A549 (cell line): ENCODE measurements around the gene NSD1. TPM values are rescaled to one million over a fixed set of nuclear protein-coding genes. Genes with fewer than 3 reads are reported as not detected.

Experiments
- ATAC-seq, 2 experiments: fragments of 200-7000 bp in 1 of 2; fragments of >200 bp in 1 of 2; cut with Nextera tagmentation in 1 of 2; cut with Tn5 transposase in 1 of 2; 3 replicates each; pipeline versions ENCODE4 v1.8.0 to v1.9.1; 2018 to 2020; ENCODE audit warnings: mild to moderate bottlenecking in 1 of 2, moderate library complexity in 1 of 2
- CTCF ChIA-PET: fragments of 300-600 bp; sonication (Branson Sonifier 250); formaldehyde crosslinking; extraction: SDS; loops from one replicate; lab custom pipeline; 2021; ENCODE audit warnings: antibody characterized with exemption, inconsistent platforms; lab: Yijun Ruan, JAX
- POLR2A ChIA-PET: fragments of 350-600 bp; formaldehyde crosslinking; extraction: SDS; loops from one replicate; lab custom pipeline; 2021; ENCODE audit warnings: antibody characterized with exemption, inconsistent platforms; lab: Yijun Ruan, JAX
- DNase-seq, 2 experiments: peaks; one replicate each; pipeline versions ENCODE4 v3.0.0 to v3.0.0-alpha.2; 2011 to 2016; ENCODE audit warnings: low read depth in 1 of 2, low spot score in 1 of 2
- FAIRE-seq: peaks from 2 replicates; lab custom pipeline; 2011; peaks lifted over from hg19 to GRCh38; lab: Jason Lieb, UNC
- H3K27ac ChIP-seq, 2 experiments: fragments of >200 bp; sonication (Bioruptor Twin); formaldehyde crosslinking; 3 replicates each; pipeline ENCODE4 v1.5.1; 2016 to 2017
- H3K4me1 ChIP-seq: fragments of >200 bp; sonication (Bioruptor Twin); formaldehyde crosslinking; 3 replicates; pipeline ENCODE4 v1.6.1; 2016
- H3K4me2 ChIP-seq: fragments of >200 bp; sonication (Bioruptor Twin); formaldehyde crosslinking; 3 replicates; pipeline ENCODE4 v1.6.1; 2016
- H3K4me3 ChIP-seq: fragments of >200 bp; sonication (Bioruptor Twin); formaldehyde crosslinking; 3 replicates; pipeline ENCODE4 v1.5.1; 2016
- H3K9me3 ChIP-seq: fragments of >200 bp; sonication (Bioruptor Twin); formaldehyde crosslinking; 3 replicates; pipeline ENCODE4 v1.6.1; 2016
- BHLHE40 ChIP-seq: IDR thresholded peaks from 2 replicates; pipeline ENCODE4 v1.6.1; 2012; ENCODE audit warnings: low read depth, low read length, inconsistent platforms
- CHD4 ChIP-seq: fragments of 200-600 bp; sonication (generic); IDR thresholded peaks from 2 replicates; pipeline ENCODE4 v1.6.1; 2016; ENCODE audit warnings: antibody characterized with exemption, mild to moderate bottlenecking, borderline replicate concordance
- FOSB ChIP-seq: fragments of 250-450 bp; sonication (Bioruptor Pico); IDR thresholded peaks from 2 replicates; pipeline ENCODE4 v1.5.0; 2020; ENCODE audit warnings: mild to moderate bottlenecking, moderate library complexity
- FOXS1 ChIP-seq: fragments of 250-450 bp; sonication (Bioruptor Pico); IDR thresholded peaks from 2 replicates; pipeline ENCODE4 v1.5.0; 2020; ENCODE audit warnings: mild to moderate bottlenecking, moderate library complexity
- JUN ChIP-seq, 2 experiments: fragments of >200 bp; sonication (Bioruptor Twin); formaldehyde crosslinking; IDR thresholded peaks; 2 replicates in 1 of 2; 3 replicates in 1 of 2; pipeline ENCODE4 v1.6.1; 2016 to 2017
- JUNB ChIP-seq: fragments of >200 bp; sonication (Bioruptor Twin); formaldehyde crosslinking; IDR thresholded peaks from 2 replicates; pipeline ENCODE4 v1.6.1; 2016
- KDM1A ChIP-seq: fragments of 200-600 bp; sonication (generic); IDR thresholded peaks from 2 replicates; pipeline ENCODE4 v1.6.1; 2016; ENCODE audit warnings: low read depth, mild to moderate bottlenecking
- MAZ ChIP-seq: fragments of 150-350 bp; IDR thresholded peaks from 2 replicates; pipeline ENCODE4 v1.6.1; 2014; ENCODE audit warnings: antibody characterized with exemption, low read depth, low read length, borderline replicate concordance
- RAD21 ChIP-seq, 2 experiments: fragments of >200 bp in 1 of 2; sonication (Bioruptor Twin) in 1 of 2; formaldehyde crosslinking in 1 of 2; IDR thresholded peaks in 1 of 2; conservative IDR thresholded peaks in 1 of 2; 2 replicates in 1 of 2; 3 replicates in 1 of 2; pipeline ENCODE4 v1.6.1; 2012 to 2018; ENCODE audit warnings: inconsistent platforms in 1 of 2
- RARB ChIP-seq: fragments of 250-450 bp; sonication (Bioruptor Pico); IDR thresholded peaks from 2 replicates; pipeline ENCODE4 v1.8.0; 2021; ENCODE audit warnings: mild to moderate bottlenecking, moderate library complexity
- SREBF2 ChIP-seq: fragments of 450-650 bp; IDR thresholded peaks from 2 replicates; pipeline ENCODE4 v1.6.1; 2014; ENCODE audit warnings: mild to moderate bottlenecking, moderate library complexity
- ZC3H11A ChIP-seq: fragments of 450-650 bp; IDR thresholded peaks from 2 replicates; pipeline ENCODE4 v1.6.1; 2014; ENCODE audit warnings: antibody characterized with exemption, mild to moderate bottlenecking
- ZFP36 ChIP-seq: fragments of 450-650 bp; IDR thresholded peaks from 2 replicates; pipeline ENCODE4 v1.6.1; 2014; ENCODE audit warnings: borderline replicate concordance; ENCODE audit not compliant: partially characterized antibody
- WGBS: methylation state at CpG from one replicate; pipeline ENCODE4 v1.1.6; 2017; ENCODE audit errors: missing lambda C conversion rate; 5-methylcytosine and 5-hydroxymethylcytosine counted together
- polyA plus RNA-seq, 4 experiments: library from polyadenylated mRNA; depleted of rRNA in 3 of 4; stranded (reverse); fragments of >200 nt; fragmentation: RNase III in 1 of 4; extraction: RNeasy Plus Mini Kit Qiagen cat#74134 plus additional on column Dnase treatment in 1 of 4; gene quantifications; 2 replicates in 3 of 4; 3 replicates in 1 of 4; pipeline ENCODE4 v1.2.3, GENCODE V29; 2011 to 2017
- TF ChIP-seq, protein P1 (sequence below): fragments of >200 bp; sonication (Bioruptor Twin); formaldehyde crosslinking; IDR thresholded peaks from 2 replicates; pipeline ENCODE4 v1.6.1; 2016
- TF ChIP-seq, protein P2 (sequence below): fragments of 150-350 bp; IDR thresholded peaks from 2 replicates; pipeline ENCODE4 v1.6.1; 2014; ENCODE audit warnings: low read depth, mild to moderate bottlenecking, low read length
- TF ChIP-seq, protein P3 (sequence below): fragments of >200 bp; sonication (Bioruptor Twin); formaldehyde crosslinking; IDR thresholded peaks from 3 replicates; pipeline ENCODE4 v1.6.1; 2016
- TF ChIP-seq, protein P4 (sequence below): IDR thresholded peaks from 2 replicates; pipeline ENCODE4 v1.6.1; 2012

Gene NSD1
- polyA plus RNA-seq, 2 of the 4 experiments (the other 2 are of a cell fraction) = 16.3 to 38.2 TPM

DNA sequence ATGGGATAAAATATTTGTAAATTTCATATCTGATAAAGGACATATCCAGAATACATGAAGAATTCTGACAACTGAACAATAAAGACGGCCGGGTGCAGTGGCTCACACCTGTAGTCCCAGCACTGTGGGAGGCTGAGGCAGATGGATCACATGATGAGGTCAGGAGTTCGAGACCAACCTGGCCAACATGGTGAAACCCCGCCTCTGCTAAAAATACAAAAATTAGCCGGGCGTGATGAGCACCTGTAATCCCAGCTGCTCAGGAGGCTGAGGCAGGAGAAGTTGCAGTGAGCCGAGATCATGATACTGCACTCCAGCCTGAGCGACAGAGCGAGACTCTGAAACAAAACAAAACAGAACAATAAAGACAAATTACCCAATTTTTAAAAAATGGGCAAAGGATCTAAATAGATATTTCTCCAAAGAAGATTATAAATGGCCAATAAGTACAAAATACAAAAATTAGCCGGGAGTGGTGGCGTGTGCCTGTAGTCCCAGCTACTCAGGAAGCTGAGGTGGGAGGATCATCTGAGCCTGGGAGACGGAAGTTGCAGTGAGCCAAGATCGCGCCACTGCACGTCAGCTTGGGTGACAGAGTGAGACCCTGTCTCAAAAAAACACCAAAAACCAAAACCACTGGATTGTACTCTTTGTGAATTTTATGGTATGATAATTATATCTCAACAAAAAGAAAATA, 9.6 kb upstream of the NSD1 start:
- Histone ChIP-seq H3K9me3 (no peaks in the 10 kb centered on the region), H3K4me3 (no peak overlapping the region), H3K27ac (no peak overlapping the region), H3K4me1 (no peaks in the 10 kb centered on the region), H3K4me2 (no peak overlapping the region)
- WGBS = 78% methylated on average over 15 of the region's 15 CpGs
- CTCF ChIA-PET = interaction anchor here (1.2 to 16.4 kb wide), 4 partner anchors 9 to 52 kb away, joined by 3 to 168 read pairs (median 5); partner anchors contain the start of gene NSD1
- TF ChIP-seq JUNB = no peak
- TF ChIP-seq, all 56 proteins: peak for 0
- no peak for FAIRE-seq
- no peak for DNase-seq
- POLR2A ChIA-PET = interaction anchor here (0.7 kb wide), 1 partner anchor 97 kb away, joined by 7 read pairs; no protein-coding TSS in a partner anchor
- ATAC-seq = no peak

DNA sequence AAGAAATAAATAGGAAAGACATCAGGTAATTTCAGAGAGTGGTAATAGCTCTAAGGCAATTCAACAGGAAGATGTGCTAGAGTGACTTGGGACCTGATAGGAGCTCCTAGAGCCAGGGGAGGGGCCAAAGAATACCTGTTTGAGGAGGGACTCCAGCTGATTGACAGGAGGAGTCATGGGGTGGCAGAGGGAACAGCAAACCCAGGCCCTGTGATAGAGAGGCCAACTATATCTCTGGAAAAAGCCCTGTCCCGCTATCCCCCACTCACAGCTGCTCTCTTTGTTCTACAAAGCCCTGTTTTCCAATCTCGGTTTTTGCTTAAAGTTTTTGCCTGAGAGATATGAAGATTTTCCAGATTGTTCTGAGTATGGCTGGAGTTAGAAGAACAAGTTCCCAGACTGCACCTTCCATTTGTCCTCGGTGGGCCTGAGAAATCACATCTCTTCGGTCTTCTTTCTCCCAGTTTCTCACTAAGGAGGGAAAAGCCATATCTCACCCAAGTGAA, 9.0 kb upstream of the NSD1 start:
- H3K4me1 ChIP-seq = no peaks in the 10 kb centered on the region
- no peak for TF ChIP-seq FOSB
- TF ChIP-seq FOXS1 (CRISPR knock-in tag) = no peak
- CTCF ChIA-PET = interaction anchor here (1.2 to 16.4 kb wide), 4 partner anchors 9 to 52 kb away, joined by 3 to 168 read pairs (median 5); partner anchors contain the start of gene NSD1
- POLR2A ChIA-PET = interaction anchor here (0.7 kb wide), 1 partner anchor 96 kb away, joined by 7 read pairs; no protein-coding TSS in a partner anchor
- H3K9me3 ChIP-seq = no peaks in the 10 kb centered on the region
- no peak overlapping the region for H3K4me2 ChIP-seq
- no peak overlapping the region for H3K27ac ChIP-seq
- DNase-seq = no peak
- H3K4me3 ChIP-seq = no peak overlapping the region
- WGBS = 73% methylated on average over 4 of the region's 4 CpGs
- peak in 1 of 2 experiments; percentile 43; a peak in 3 of 6 replicates for ATAC-seq
- no peak for FAIRE-seq

DNA sequence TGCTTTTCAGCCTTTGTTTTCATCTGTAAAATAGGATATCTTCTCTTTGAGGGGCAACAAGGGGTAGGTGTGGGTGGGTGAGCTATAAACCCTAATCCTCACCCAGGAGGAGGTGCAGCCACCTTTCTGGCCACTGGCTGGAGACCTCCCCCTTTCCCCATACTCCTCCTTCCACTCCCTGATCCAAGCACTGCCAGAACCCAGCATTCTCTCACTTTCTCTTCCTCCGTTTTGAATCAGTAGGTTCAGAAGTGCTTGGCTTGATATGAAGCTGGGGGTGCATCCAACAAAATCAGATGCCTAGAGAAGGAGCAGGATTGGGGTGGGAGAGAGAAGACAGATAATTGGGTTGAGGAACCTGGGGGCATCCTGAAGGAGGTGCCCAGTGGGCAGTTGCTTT, 6.8 kb upstream of the NSD1 start:
- no peak for ATAC-seq
- no peak for TF ChIP-seq FOXS1 (CRISPR knock-in tag)
- TF ChIP-seq ZFP36 = no peak
- no peak for TF ChIP-seq JUN (IDR thresholded peaks at IDR 0.05)
- no peak for TF ChIP-seq RARB (CRISPR knock-in tag)
- TF ChIP-seq, protein P1, sequence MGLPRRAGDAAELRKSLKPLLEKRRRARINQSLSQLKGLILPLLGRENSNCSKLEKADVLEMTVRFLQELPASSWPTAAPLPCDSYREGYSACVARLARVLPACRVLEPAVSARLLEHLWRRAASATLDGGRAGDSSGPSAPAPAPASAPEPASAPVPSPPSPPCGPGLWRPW = no peak
- no peak for TF ChIP-seq KDM1A
- TF ChIP-seq, protein P2, sequence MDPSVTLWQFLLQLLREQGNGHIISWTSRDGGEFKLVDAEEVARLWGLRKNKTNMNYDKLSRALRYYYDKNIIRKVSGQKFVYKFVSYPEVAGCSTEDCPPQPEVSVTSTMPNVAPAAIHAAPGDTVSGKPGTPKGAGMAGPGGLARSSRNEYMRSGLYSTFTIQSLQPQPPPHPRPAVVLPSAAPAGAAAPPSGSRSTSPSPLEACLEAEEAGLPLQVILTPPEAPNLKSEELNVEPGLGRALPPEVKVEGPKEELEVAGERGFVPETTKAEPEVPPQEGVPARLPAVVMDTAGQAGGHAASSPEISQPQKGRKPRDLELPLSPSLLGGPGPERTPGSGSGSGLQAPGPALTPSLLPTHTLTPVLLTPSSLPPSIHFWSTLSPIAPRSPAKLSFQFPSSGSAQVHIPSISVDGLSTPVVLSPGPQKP = no peak
- no peak for TF ChIP-seq ZC3H11A
- TF ChIP-seq MAZ = no peak
- no peak for TF ChIP-seq CHD4
- no peak for TF ChIP-seq SREBF2
- TF ChIP-seq, protein P3, sequence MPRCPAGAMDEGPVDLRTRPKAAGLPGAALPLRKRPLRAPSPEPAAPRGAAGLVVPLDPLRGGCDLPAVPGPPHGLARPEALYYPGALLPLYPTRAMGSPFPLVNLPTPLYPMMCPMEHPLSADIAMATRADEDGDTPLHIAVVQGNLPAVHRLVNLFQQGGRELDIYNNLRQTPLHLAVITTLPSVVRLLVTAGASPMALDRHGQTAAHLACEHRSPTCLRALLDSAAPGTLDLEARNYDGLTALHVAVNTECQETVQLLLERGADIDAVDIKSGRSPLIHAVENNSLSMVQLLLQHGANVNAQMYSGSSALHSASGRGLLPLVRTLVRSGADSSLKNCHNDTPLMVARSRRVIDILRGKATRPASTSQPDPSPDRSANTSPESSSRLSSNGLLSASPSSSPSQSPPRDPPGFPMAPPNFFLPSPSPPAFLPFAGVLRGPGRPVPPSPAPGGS = no peak
- TF ChIP-seq RAD21 (conservative IDR thresholded peaks at IDR 0.05 in 1 of 2, IDR thresholded peaks at IDR 0.05 in 1 of 2) = no peak
- TF ChIP-seq BHLHE40 = no peak
- TF ChIP-seq, protein P4, sequence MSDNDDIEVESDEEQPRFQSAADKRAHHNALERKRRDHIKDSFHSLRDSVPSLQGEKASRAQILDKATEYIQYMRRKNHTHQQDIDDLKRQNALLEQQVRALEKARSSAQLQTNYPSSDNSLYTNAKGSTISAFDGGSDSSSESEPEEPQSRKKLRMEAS = no peak
- TF ChIP-seq, all 56 proteins: peak for 0
- POLR2A ChIA-PET = no interaction called here
- no peak overlapping the region for H3K4me2 ChIP-seq
- CTCF ChIA-PET = interaction anchor here (0.6 to 16.4 kb wide), 8 partner anchors 14 to 466 kb away, joined by 3 to 168 read pairs (median 3); no protein-coding TSS in a partner anchor
- 79% methylated on average over 1 of the region's 1 CpG for WGBS
- FAIRE-seq (no peak), DNase-seq (no peak)
- H3K27ac ChIP-seq = no peak overlapping the region
- no peak overlapping the region for H3K4me3 ChIP-seq
- H3K4me1 ChIP-seq = no peaks in the 10 kb centered on the region
- H3K9me3 ChIP-seq = no peaks in the 10 kb centered on the region
